CD4-positive, alpha-beta memory T cell (primary cell): ENCODE measurements around the gene DOCK1. TPM values are rescaled to one million over a fixed set of nuclear protein-coding genes. Genes with fewer than 3 reads are reported as not detected.
A peak's percentile ranks its signal among the peaks of the same experiment; 100 is the strongest.

ENCODE experiments used
- CTCF ChIA-PET: fragments of 350-600 bp; sonication (Branson Sonifier 250); formaldehyde crosslinking; loops from one replicate; lab custom pipeline; 2021; ENCODE audit warnings: inconsistent platforms; ENCODE audit not compliant: partially characterized antibody; lab: Charles Lee
- POLR2A ChIA-PET: fragments of 350-600 bp; sonication (Branson Sonifier 250); formaldehyde crosslinking; loops from one replicate; lab custom pipeline; 2021; ENCODE audit not compliant: partially characterized antibody; lab: Charles Lee
- DNase-seq, 5 donors: peaks; one replicate each; pipeline versions ENCODE4 v3.0.0 to v3.0.0-alpha.2; 2020 to 2022; ENCODE audit warnings: mixed read lengths in 1 of 5
- H3K27ac ChIP-seq: one replicate; pipeline ENCODE4 v1.7.0; 2013; ENCODE audit warnings: low read depth, low read length
- H3K27me3 ChIP-seq: 2 replicates; pipeline ENCODE4 v1.7.0; 2013; ENCODE audit warnings: mild to moderate bottlenecking, low read length, moderate library complexity; ENCODE audit not compliant: insufficient read depth
- H3K36me3 ChIP-seq: 2 replicates; pipeline ENCODE4 v1.7.0; 2013; ENCODE audit warnings: mild to moderate bottlenecking, low read length, moderate library complexity; ENCODE audit not compliant: insufficient read depth
- H3K4me1 ChIP-seq: 2 replicates; pipeline ENCODE4 v1.7.0; 2013; ENCODE audit warnings: mild to moderate bottlenecking, low read length, moderate library complexity; ENCODE audit not compliant: insufficient read depth
- H3K4me3 ChIP-seq, 2 donors: one replicate each; pipeline ENCODE4 v1.7.0; 2013; ENCODE audit warnings: low read length in 2 of 2, mild to moderate bottlenecking in 1 of 2
- H3K9me3 ChIP-seq, 2 donors: one replicate each; pipeline ENCODE4 v1.7.0; 2013; ENCODE audit warnings: low read length in 2 of 2, control low read depth in 1 of 2; ENCODE audit not compliant: control insufficient read depth in 1 of 2
- H3K27ac Mint-ChIP-seq, 7 donors: one replicate each; pipeline ENCODE4 v1.8.0; 2020 to 2021; ENCODE audit warnings: mixed read lengths in 7 of 7, mild to moderate bottlenecking in 6 of 7, inconsistent platforms in 3 of 7, moderate library complexity in 3 of 7
- H3K27me3 Mint-ChIP-seq, 2 donors: one replicate each; pipeline ENCODE4 v1.8.0; 2020 to 2021; ENCODE audit warnings: mixed read lengths in 2 of 2
- H3K36me3 Mint-ChIP-seq, 2 donors: one replicate each; pipeline ENCODE4 v1.8.0; 2020 to 2021; ENCODE audit warnings: mixed read lengths in 2 of 2, inconsistent platforms in 1 of 2, mild to moderate bottlenecking in 1 of 2
- H3K4me1 Mint-ChIP-seq, 4 donors: one replicate each; pipeline ENCODE4 v1.8.0; 2020 to 2021; ENCODE audit warnings: mixed read lengths in 4 of 4, mild to moderate bottlenecking in 1 of 4
- H3K4me3 Mint-ChIP-seq, 8 donors: one replicate each; pipeline ENCODE4 v1.8.0; 2020 to 2021; ENCODE audit warnings: mixed read lengths in 8 of 8, mild to moderate bottlenecking in 7 of 8, moderate library complexity in 6 of 8, inconsistent platforms in 3 of 8
- H3K9me3 Mint-ChIP-seq, 8 donors: one replicate each; pipeline ENCODE4 v1.8.0; 2020 to 2021; ENCODE audit warnings: mixed read lengths in 8 of 8, mild to moderate bottlenecking in 5 of 8, inconsistent platforms in 3 of 8, moderate library complexity in 1 of 8
- intact Hi-C: fragments of 100-400 bp; cut with micrococcal nuclease; formaldehyde crosslinking; loops from one replicate; pipeline ENCODE4 v1.15.1; 2023
- polyA plus RNA-seq, 2 donors: library from polyadenylated mRNA; unstranded; fragments of 300-500 nt; fragmentation: Illumina TruSeq; gene quantifications; one replicate each; pipeline ENCODE4 v1.2.3, GENCODE V29; 2021
- total RNA-seq, 2 experiments: library from RNA; stranded (reverse); gene quantifications; one replicate each; pipeline ENCODE4 v1.2.3, GENCODE V29; 2021

The DOCK1 gene
- total and polyA plus RNA-seq, 4 experiments from 2014 or later = 0.17 TPM; not detected in 2

GRCh38 chr10:126940670-126941310 lies 35.6 kb downstream of the DOCK1 start:
- ChIA-PET CTCF (no interaction called here), POLR2A (no interaction called here)
- Mint-ChIP-seq H3K4me3 (no peak overlapping the region), H3K9me3 (peaks cover 0 to 4% (median 0%) of the 10 kb centered on the region in 8 donors), H3K4me1 (no peaks in the 10 kb centered on the region), H3K27me3 (no peaks in the 10 kb centered on the region), H3K27ac (no peak overlapping the region), H3K36me3 (no peaks in the 10 kb centered on the region)
- no peaks in the 10 kb centered on the region for H3K36me3 ChIP-seq
- no peaks in the 10 kb centered on the region for H3K27me3 ChIP-seq
- no peaks in the 10 kb centered on the region for H3K9me3 ChIP-seq
- no peak for DNase-seq
- H3K4me1 ChIP-seq = no peaks in the 10 kb centered on the region
- H3K27ac ChIP-seq = no peak overlapping the region
- intact Hi-C loops = no loop called here
- no peak overlapping the region for H3K4me3 ChIP-seq

- ChIA-PET CTCF (no interaction called here), POLR2A (no interaction called here)
- no peak overlapping the region for H3K27ac ChIP-seq
- H3K27me3 ChIP-seq = no peaks in the 10 kb centered on the region
- DNase-seq = no peak
- H3K4me1 Mint-ChIP-seq = no peaks in the 10 kb centered on the region
- H3K9me3 ChIP-seq = no peaks in the 10 kb centered on the region
- intact Hi-C loops = no loop called here
- no peak overlapping the region for H3K4me3 ChIP-seq
- no peaks in the 10 kb centered on the region for H3K36me3 Mint-ChIP-seq
- H3K27me3 Mint-ChIP-seq = no peaks in the 10 kb centered on the region
- H3K9me3 Mint-ChIP-seq = peaks cover 0 to 4% (median 0%) of the 10 kb centered on the region in 8 donors
- no peak overlapping the region for H3K4me3 Mint-ChIP-seq
- peak overlapping the region in 1 of 7 donors; percentile 44 for H3K27ac Mint-ChIP-seq
- H3K36me3 ChIP-seq = no peaks in the 10 kb centered on the region
- no peaks in the 10 kb centered on the region for H3K4me1 ChIP-seq
Measured at GRCh38 chr10:126944191-126944590, 39.0 kb downstream of the DOCK1 start.

- H3K4me3 ChIP-seq = no peak overlapping the region
- H3K4me1 ChIP-seq = no peaks in the 10 kb centered on the region
- H3K27ac ChIP-seq = no peak overlapping the region
- H3K36me3 ChIP-seq = no peaks in the 10 kb centered on the region
- H3K27ac Mint-ChIP-seq = no peak overlapping the region
- no peaks in the 10 kb centered on the region for H3K9me3 ChIP-seq
- H3K36me3 Mint-ChIP-seq = no peaks in the 10 kb centered on the region
- H3K27me3 ChIP-seq = no peaks in the 10 kb centered on the region
- DNase-seq = no peak
- H3K4me3 Mint-ChIP-seq = no peak overlapping the region
- no peaks in the 10 kb centered on the region for H3K27me3 Mint-ChIP-seq
- ChIA-PET POLR2A (no interaction called here), CTCF (no interaction called here)
- intact Hi-C loops = no loop called here
- H3K9me3 Mint-ChIP-seq = peaks cover 0 to 4% (median 0%) of the 10 kb centered on the region in 8 donors
- H3K4me1 Mint-ChIP-seq = no peaks in the 10 kb centered on the region
Measured at GRCh38 chr10:126945351-126946030, 40.3 kb downstream of the DOCK1 start.

GRCh38 chr10:126946746-126947145 lies 41.5 kb downstream of the DOCK1 start:
- intact Hi-C loops = no loop called here
- H3K27ac Mint-ChIP-seq = no peak overlapping the region
- H3K27me3 Mint-ChIP-seq = no peaks in the 10 kb centered on the region
- no peak for DNase-seq
- H3K4me3 Mint-ChIP-seq = no peak overlapping the region
- Histone ChIP-seq H3K4me1 (no peaks in the 10 kb centered on the region), H3K27me3 (no peaks in the 10 kb centered on the region), H3K36me3 (no peaks in the 10 kb centered on the region), H3K4me3 (no peak overlapping the region), H3K27ac (no peak overlapping the region), H3K9me3 (no peaks in the 10 kb centered on the region)
- CTCF ChIA-PET = no interaction called here
- POLR2A ChIA-PET = no interaction called here
- H3K36me3 Mint-ChIP-seq = no peaks in the 10 kb centered on the region
- peaks cover 0 to 4% (median 0%) of the 10 kb centered on the region in 8 donors for H3K9me3 Mint-ChIP-seq
- no peaks in the 10 kb centered on the region for H3K4me1 Mint-ChIP-seq

GRCh38 chr10:126948355-126949160 lies 43.3 kb downstream of the DOCK1 start:
- no peaks in the 10 kb centered on the region for H3K4me1 Mint-ChIP-seq
- no peak for DNase-seq
- no peak overlapping the region for H3K4me3 Mint-ChIP-seq
- peaks cover 0 to 4% (median 0%) of the 10 kb centered on the region in 8 donors for H3K9me3 Mint-ChIP-seq
- H3K27ac Mint-ChIP-seq = no peak overlapping the region
- Histone ChIP-seq H3K4me1 (no peaks in the 10 kb centered on the region), H3K27me3 (no peaks in the 10 kb centered on the region), H3K9me3 (no peaks in the 10 kb centered on the region), H3K4me3 (no peak overlapping the region), H3K27ac (no peak overlapping the region), H3K36me3 (no peaks in the 10 kb centered on the region)
- intact Hi-C loops = no loop called here
- H3K27me3 Mint-ChIP-seq = no peaks in the 10 kb centered on the region
- no peaks in the 10 kb centered on the region for H3K36me3 Mint-ChIP-seq
- CTCF ChIA-PET = no interaction called here
- POLR2A ChIA-PET = no interaction called here

GRCh38 chr10:126949161-126949503 lies 43.9 kb downstream of the DOCK1 start:
- Histone ChIP-seq H3K27ac (no peak overlapping the region), H3K27me3 (no peaks in the 10 kb centered on the region), H3K4me1 (no peaks in the 10 kb centered on the region), H3K36me3 (no peaks in the 10 kb centered on the region), H3K9me3 (no peaks in the 10 kb centered on the region), H3K4me3 (no peak overlapping the region)
- Mint-ChIP-seq H3K27ac (no peak overlapping the region), H3K36me3 (no peaks in the 10 kb centered on the region), H3K4me3 (no peak overlapping the region), H3K9me3 (peaks cover 0 to 4% (median 0%) of the 10 kb centered on the region in 8 donors), H3K27me3 (no peaks in the 10 kb centered on the region), H3K4me1 (no peaks in the 10 kb centered on the region)
- intact Hi-C loops = no loop called here
- ChIA-PET POLR2A (no interaction called here), CTCF (no interaction called here)
- DNase-seq = no peak

- Histone ChIP-seq H3K9me3 (no peaks in the 10 kb centered on the region), H3K27me3 (no peaks in the 10 kb centered on the region), H3K4me1 (no peaks in the 10 kb centered on the region), H3K36me3 (no peaks in the 10 kb centered on the region), H3K4me3 (no peak overlapping the region), H3K27ac (no peak overlapping the region)
- Mint-ChIP-seq H3K36me3 (no peaks in the 10 kb centered on the region), H3K4me1 (no peaks in the 10 kb centered on the region), H3K27ac (no peak overlapping the region), H3K4me3 (no peak overlapping the region), H3K27me3 (no peaks in the 10 kb centered on the region), H3K9me3 (peaks cover 0 to 5% (median 0%) of the 10 kb centered on the region in 8 donors)
- DNase-seq = no peak
- CTCF ChIA-PET = no interaction called here
- intact Hi-C loops = no loop called here
- POLR2A ChIA-PET = no interaction called here
Measured at GRCh38 chr10:126950401-126951105, 45.3 kb downstream of the DOCK1 start.
